Measurements from ENCODE around the gene KRTAP1-4.
"Not testable (repeated sequence)": the region's sequence is repeated elsewhere in the genome, so short reads cannot be mapped to it uniquely, and the experiment has no call there.

The KRTAP1-4 gene

GRCh38 chr17:41002814-41003213 lies 27.2 kb downstream of the KRTAP1-4 start:
- DNase-seq, result no peak

- no peak for DNase-seq
These were observed 28.2 kb downstream of the KRTAP1-4 start for GRCh38 chr17:41001795-41002194.

GRCh38 chr17:40999563-40999962 lies 30.4 kb downstream of the KRTAP1-4 start, which contains the start of gene KRTAP3-2:
KRTAP3-2 (minus strand) TSS chr17:40999906; CDS start chr17:40999853, 53 bp downstream.
- not testable (repeated sequence) for DNase-seq

- no peak for DNase-seq
These were observed 32.6 kb downstream of the KRTAP1-4 start for GRCh38 chr17:40997361-40997760.

GRCh38 chr17:40996829-40997228 lies 33.2 kb downstream of the KRTAP1-4 start:
- no peak for DNase-seq

GRCh38 chr17:40995116-40995515 lies 34.9 kb downstream of the KRTAP1-4 start:
- DNase-seq, result no peak

GRCh38 chr17:40993839-40994238 lies 36.2 kb downstream of the KRTAP1-4 start, which contains the start of gene KRTAP3-3:
KRTAP3-3 (minus strand) TSS chr17:40994164; CDS start chr17:40994097, 67 bp downstream.
- no peak for DNase-seq

- DNase-seq, result no peak
These were observed 36.9 kb downstream of the KRTAP1-4 start for GRCh38 chr17:40993084-40993483.

GRCh38 chr17:40992666-40993065 lies 37.3 kb downstream of the KRTAP1-4 start:
- DNase-seq, result no peak

- no peak for DNase-seq
These were observed 43.1 kb downstream of the KRTAP1-4 start for GRCh38 chr17:40986920-40987319.

- no peak for DNase-seq
These were observed 45.8 kb downstream of the KRTAP1-4 start, which contains the start of gene KRT40 for GRCh38 chr17:40984226-40984625. KRT40 (minus strand) TSS chr17:40984326; CDS start chr17:40984273, 53 bp downstream.

GRCh38 chr17:40981115-40981514 lies 48.9 kb downstream of the KRTAP1-4 start:
- DNase-seq, result no peak

GRCh38 chr17:40980596-40980995 lies 49.4 kb downstream of the KRTAP1-4 start:
- DNase-seq, result peak in 1 of 2 experiments; percentile 1

- DNase-seq, result no peak
These were observed 49.9 kb downstream of the KRTAP1-4 start for GRCh38 chr17:40980117-40980516.
